ENCODE measurements around the gene TRIM8. TPM values are rescaled to one million over a fixed set of nuclear protein-coding genes. Genes with fewer than 3 reads are reported as not detected.

The TRIM8 gene
- total RNA-seq, 1 experiment from 2014 or later, result 37.0 TPM

- no peak overlapping the region for H2AK5ac ChIP-seq (ENCODE audit: insufficient read length, low read length)
- no peak overlapping the region for H3K4me2 ChIP-seq (ENCODE audit: insufficient read depth, insufficient read length, low read length)
- no peak overlapping the region for H2BK5ac ChIP-seq (ENCODE audit: insufficient read length, low read length)
- no peak overlapping the region for H3K27ac ChIP-seq (ENCODE audit: insufficient read length, low read depth, low read length)
- no peak overlapping the region for H2BK15ac ChIP-seq (ENCODE audit: low read depth, low read length)
- H3K27me3 ChIP-seq (ENCODE audit: insufficient read depth, low read length), result no peaks in the 10 kb centered on the region
- no peak overlapping the region for H4K91ac ChIP-seq (ENCODE audit: insufficient read length, low read depth, low read length)
- H3K27me3 Mint-ChIP-seq (ENCODE audit: low read depth), result no peaks in the 10 kb centered on the region; the same call in 1 of the 2 replicates
- no peak overlapping the region for H3K23ac ChIP-seq (ENCODE audit: insufficient read length, low read depth, low read length)
- H3K4me1 Mint-ChIP-seq, result peaks cover 50 to 59% of the 10 kb centered on the region in 2 experiments
- H3K79me2 ChIP-seq (ENCODE audit: insufficient read depth, low read length), result no peaks in the 10 kb centered on the region
- H3K79me1 ChIP-seq (ENCODE audit: insufficient read depth, low read depth, low read length, poor library complexity, severe bottlenecking), result no peaks in the 10 kb centered on the region
- no peak overlapping the region for H2BK120ac ChIP-seq (ENCODE audit: low read depth, low read length, poor library complexity, severe bottlenecking)
- H3K18ac ChIP-seq (ENCODE audit: insufficient read length, low read depth, low read length), result no peak overlapping the region
- no peak overlapping the region for H3K27ac Mint-ChIP-seq
- H3K23me2 ChIP-seq (ENCODE audit: insufficient read length, low read depth, low read length, poor library complexity, severe bottlenecking), result no peaks in the 10 kb centered on the region
- H3K9ac ChIP-seq (ENCODE audit: extremely low read depth, insufficient read length, low read length), result no peak overlapping the region
- no peak overlapping the region for H4K8ac ChIP-seq (replicated peaks; ENCODE audit: insufficient read length, low read depth, low read length)
- H2BK20ac ChIP-seq (ENCODE audit: low read depth, low read length, poor library complexity, severe bottlenecking), result no peak overlapping the region
- no peak overlapping the region for H3K14ac ChIP-seq (ENCODE audit: insufficient read depth, low read length)
- no peak for DNase-seq
- no peaks in the 10 kb centered on the region for H3K9me3 Mint-ChIP-seq
- H3K36me3 Mint-ChIP-seq (ENCODE audit: insufficient read depth in 1 of 3, low read depth in 3 of 3), result no peaks in the 10 kb centered on the region; a peak in 2 of 7 replicates
- H4K5ac ChIP-seq (ENCODE audit: insufficient read length, low read depth, low read length), result no peak overlapping the region
- no CpG with 5 or more reads among the region's 3 CpGs for WGBS (ENCODE audit: extremely low coverage, insufficient read length, low lambda C conversion rate)
- H3K4ac ChIP-seq (ENCODE audit: low read depth, low read length), result no peak overlapping the region
- H3T11ph ChIP-seq (ENCODE audit: low read length), result no peak overlapping the region
- H3K9me3 ChIP-seq (ENCODE audit: control insufficient read depth, low read depth, low read length), result no peaks in the 10 kb centered on the region
- no peak overlapping the region for H3K4me3 Mint-ChIP-seq
- no peak for TF ChIP-seq CTCF (conservative IDR thresholded peaks at IDR 0.05)
- peaks cover 6% of the 10 kb centered on the region; the same call in 1 of the 2 replicates for H3K4me1 ChIP-seq (ENCODE audit: insufficient read depth, low read length)
- H4K20me1 ChIP-seq (ENCODE audit: control insufficient read depth, insufficient read depth, insufficient read length), result peaks cover 2% of the 10 kb centered on the region
- H2AFZ ChIP-seq (ENCODE audit: low read length), result no peak overlapping the region
- H3K56ac ChIP-seq (ENCODE audit: insufficient read length, low read depth, low read length), result no peak overlapping the region
- no peak overlapping the region for H2BK12ac ChIP-seq (ENCODE audit: insufficient read length, low read depth, low read length)
Observed at GRCh38 chr10:102624094-102624493, 20.2 kb upstream of the TRIM8 start.

Data from H9 (cell line).